NCI-H345 (cell line): ENCODE results near the gene OR10V1.

ENCODE experiments used
- DNase-seq: peaks from one replicate; lab custom pipeline; 2025; lab: John Stamatoyannopoulos, UW

OR10V1 gene, protein sequence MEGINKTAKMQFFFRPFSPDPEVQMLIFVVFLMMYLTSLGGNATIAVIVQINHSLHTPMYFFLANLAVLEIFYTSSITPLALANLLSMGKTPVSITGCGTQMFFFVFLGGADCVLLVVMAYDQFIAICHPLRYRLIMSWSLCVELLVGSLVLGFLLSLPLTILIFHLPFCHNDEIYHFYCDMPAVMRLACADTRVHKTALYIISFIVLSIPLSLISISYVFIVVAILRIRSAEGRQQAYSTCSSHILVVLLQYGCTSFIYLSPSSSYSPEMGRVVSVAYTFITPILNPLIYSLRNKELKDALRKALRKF

DNA sequence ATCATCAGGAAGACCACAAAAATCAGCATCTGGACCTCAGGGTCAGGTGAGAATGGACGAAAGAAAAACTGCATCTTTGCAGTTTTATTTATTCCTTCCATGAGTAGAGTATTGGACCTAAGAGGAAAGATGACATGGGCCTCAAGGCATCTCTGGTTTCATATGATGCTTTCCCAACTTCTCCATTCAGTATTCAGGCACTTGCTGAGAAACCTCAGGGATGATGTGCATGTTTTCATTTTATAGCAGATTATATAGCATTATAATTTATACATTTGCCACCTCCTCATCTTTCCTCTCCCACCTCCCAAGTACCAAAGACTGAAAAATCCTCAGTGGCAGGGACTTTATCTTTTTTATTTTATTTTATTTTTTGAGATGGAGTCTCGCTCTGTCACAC is at the start of gene OR10V1:
Gene OR10V1, minus strand, starts transcription at position 101 of the 400 bp plus-strand sequence. Its CDS starts 0 bp downstream, at position 101.
- no peak for DNase-seq

DNA sequence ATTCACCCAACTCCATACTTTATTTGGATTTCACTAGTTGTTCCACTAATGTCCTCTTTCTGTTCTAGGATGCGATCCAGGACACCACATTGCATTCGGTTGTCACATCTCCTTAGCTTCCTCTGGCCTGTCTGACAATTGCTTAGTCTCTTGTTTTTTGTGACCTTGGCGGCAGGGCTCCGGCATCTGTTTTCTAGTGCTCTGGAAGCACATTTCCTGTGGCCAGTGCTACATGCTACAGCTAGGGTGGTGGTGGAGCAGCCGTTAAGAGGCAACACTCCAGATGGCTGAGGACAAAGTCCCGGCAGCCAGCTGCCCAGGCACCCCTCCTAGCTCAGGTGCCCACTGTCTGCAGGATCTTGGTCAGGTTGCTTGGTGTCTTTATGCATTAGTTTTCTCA is 48.3 kb upstream of the OR10V1 start:
- no peak for DNase-seq

DNA sequence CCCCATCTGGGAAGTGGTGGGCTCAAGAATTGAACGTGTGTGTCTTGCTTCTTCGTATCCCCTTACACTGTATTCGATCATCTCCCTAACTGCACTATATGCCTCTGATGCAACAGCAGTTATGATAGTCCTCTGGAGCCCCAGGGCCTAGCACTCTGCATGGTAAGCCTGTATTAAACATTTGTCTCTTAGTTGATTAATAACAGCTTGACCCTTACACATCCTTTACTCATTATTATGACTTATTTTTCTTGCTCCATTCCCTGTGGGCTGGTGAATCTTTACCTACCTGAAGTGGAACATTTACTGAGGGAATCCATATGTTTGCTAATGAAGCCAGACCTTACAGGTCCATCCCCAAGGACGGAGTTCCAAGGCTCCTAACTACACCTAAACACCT is 47.1 kb upstream of the OR10V1 start:
- DNase-seq = no peak

DNA sequence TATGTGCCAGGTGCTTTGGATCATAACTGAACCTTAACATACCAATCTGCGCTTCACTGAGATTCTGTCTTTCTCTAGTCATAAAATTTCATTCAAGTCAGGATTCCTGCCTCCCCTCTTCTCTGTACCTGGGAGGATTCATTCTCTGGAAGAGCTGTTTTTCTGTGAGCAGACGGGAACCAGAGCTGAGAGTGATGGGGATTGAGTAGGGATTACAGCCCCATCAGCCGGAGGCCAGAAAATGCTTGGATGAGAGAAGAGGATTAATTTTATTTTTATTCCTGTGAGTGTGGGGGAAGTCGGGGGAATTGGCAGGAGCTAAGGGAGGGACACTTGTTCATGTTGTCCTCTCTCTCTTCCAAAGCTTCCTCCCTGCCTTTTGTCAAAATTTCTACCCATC is 46.3 kb upstream of the OR10V1 start:
- no peak for DNase-seq

DNA sequence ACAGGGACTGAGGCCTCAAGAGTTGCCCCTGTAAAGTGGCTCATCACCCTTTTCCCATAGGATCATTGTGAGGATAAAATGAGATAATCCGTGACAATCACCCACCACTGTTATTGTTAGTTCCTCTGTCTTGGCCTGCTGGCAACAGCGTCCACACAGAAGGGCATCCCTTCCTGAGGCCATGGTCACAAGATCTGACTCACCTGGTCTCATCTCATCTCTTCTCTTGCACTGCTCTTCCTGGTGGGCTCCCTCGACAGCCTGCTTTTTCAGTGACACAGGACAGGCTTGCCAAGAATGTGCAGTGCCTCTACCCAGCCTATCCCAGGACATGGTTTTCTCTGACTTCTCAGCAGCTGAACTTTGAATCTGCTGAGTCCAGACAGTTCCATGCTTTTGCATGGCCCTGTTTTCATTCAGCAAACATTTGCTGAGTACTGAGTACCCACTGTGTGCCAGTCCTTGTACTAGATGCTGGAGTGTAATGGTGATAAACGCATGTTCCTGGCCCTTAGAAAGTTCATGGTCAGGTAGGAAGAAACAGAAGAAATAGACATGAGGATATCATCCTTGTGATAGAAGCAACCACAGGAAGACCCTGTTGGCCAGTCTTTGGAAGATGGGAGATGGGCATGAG is 44.9 kb upstream of the OR10V1 start:
- no peak for DNase-seq

DNA sequence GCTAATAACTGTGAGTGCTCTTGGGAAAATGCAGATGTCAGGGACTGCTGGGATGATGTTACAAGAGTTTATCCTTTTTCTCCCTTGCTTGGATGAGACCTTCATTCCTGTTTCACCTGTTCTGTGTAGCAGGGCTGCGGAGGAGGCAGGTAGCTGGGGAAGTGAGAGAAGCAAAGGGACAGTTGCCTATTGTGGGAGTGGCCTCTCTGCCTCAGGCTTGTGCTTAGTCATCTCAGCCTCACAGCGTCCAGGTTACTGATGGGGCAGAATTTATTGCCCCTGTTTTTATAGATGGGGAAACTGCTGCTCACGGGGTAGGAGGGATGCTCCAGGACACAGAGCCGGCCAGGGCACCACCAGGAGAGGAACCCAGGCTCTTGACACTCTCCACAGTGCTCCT is 43.2 kb upstream of the OR10V1 start:
- DNase-seq = no peak

DNA sequence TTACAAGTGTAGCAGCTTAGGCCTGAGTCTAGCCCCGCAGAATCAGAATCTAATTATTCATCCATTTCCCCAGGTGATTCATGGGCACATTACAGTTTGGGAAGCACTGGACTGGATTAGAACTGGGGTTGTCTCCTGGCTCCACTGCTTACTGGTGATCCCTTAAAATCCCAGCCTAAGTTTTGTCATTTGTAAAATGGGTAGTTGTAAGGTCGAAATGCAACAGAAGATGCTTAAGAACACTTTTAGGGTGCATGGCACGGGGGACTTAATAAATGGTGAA is 42.9 kb upstream of the OR10V1 start:
- DNase-seq = no peak

DNA sequence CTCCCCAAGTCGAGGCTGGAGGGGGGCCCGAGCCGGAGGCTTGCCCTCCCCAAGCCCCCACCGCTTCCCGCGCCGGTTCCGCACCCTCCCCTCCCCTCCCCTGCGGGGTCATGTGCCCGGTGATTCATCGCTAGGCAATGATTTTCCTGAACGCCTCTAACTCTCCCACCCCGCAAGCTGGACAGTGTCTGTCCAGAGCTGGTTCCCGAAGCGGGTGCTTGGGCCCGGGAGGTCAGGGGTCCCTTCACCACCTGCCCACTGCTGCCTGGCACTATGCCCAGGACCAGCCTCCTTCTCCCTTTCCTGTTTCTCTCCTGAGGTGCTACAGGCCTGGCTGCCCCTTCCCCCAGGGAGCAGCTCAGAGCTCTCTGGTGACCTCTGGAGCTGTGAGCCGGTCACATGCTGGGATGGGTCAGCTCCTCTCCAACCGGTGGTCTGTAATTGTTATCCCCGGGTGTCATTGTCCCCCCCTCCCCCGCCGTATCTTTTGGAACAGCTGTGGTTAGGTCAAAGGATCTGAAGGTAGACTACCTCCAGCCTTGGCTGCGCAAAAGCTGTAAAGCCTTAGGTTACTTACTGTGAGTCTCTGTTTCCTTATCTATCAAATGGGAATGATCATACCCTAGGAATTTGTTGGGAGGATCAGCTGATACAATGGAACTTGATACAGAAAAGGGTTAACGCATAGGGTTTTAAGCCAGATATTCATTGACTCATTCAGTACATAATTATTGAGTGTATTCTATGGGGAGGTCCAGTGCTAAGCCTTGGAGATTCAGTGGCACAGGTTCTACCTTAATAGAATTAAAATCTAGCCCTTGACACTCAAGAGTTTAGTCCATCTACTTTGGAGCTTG is 42.3 kb upstream of the OR10V1 start:
- DNase-seq = peak; percentile 72

DNA sequence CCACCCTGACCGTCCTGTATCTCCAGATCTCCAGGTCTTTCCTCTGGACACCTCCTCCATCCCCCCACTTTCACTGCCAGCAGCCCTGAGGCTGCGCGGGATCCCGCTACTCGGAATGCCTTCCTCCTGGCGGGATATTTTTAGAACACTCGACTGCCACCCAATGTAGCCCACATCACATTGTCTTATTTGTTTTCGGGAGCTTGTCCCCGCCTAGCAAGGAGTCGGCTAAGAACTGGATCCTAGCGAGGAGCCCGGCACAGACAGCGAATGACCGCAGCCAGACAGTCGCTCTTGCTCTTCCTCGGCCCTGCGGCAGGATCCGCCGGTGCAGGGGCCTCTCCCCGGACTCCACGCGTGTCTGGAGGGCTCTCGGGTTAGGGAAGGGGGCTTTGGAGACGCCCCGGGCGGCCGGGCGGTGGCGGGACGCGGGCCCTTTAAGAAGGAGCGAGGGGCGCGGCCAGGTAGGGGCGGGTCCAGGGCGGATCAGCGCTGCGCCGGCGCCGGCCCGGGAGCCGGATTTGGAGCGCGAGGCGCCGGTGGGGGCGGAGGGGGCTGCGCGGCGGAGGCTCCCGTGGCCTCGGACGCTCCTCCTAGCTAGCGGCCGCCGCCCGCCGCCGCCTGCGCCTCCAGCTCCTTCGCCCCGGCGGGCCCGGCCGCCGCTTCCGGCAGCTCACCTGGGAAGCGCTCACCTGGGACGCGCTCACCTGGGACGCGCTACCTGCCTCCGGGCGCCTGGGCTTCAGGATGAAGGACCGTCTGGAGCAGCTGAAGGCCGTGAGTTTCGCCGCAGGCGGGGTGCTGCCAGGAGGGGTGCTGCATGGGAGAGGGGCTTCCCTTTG is 41.4 kb upstream of the OR10V1 start, which contains the start of gene STX3:
Gene STX3, plus strand, starts transcription at position 518 of the 842 bp plus-strand sequence. Its CDS starts 230 bp downstream, at position 748.
- DNase-seq = peak; percentile 78

DNA sequence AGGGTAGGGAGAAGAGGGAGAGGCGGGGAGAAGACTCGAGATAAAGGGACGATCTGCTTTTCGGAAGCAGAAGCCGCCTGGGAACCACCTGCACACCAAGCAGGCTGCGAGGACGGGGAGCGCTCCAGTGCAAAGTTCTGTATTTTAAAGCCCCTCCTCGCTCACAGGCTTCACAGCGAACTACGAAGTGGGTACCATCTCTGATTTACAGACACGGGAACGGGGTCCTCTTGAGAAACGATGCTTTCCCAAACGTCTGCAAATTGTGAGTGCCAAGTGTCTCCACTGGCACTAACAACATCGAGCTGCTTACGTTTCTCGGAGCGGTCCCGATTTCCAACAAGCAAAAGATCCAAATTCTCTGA is 40.8 kb upstream of the OR10V1 start:
- peak; percentile 63 for DNase-seq

DNA sequence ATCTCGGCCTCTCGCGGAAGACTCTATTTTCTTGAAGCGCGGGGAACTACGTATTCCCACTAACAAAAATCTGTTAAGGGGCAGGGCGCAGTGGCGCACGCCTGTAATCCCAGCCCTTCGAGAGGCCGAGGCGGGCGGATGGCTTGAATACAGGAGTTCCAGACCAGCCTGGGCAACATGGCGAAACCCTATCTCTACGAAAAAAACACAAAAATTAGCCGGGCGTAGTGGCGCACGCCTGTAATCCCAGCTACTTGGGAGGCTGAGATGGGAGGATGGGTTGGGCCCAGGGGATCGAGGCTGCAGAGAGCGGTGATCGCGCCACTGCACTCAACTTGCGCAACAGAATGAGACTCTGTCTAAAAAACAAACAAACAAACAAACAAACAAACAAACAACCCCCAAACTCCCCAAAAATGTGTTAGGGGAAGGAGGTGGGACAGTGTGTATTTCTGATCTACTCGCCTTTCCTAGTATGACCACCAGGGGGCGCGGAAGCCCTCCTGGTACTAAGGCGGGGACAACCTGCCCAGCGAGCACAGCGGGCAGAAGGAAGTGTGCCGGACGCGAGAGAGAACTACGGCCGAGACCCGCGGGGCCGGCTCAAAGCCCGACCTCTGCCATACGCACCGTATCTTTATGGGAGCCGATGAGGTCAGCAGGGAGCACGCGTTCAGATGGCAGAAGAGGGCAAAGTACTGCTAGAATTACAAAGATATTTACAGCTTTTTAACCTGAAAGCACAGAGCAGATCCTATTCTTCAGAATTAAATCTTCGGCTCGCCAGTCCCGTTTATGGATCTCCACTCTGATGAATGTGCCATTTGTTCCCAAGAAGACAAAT is 40.2 kb upstream of the OR10V1 start:
- DNase-seq = peak; percentile 87

DNA sequence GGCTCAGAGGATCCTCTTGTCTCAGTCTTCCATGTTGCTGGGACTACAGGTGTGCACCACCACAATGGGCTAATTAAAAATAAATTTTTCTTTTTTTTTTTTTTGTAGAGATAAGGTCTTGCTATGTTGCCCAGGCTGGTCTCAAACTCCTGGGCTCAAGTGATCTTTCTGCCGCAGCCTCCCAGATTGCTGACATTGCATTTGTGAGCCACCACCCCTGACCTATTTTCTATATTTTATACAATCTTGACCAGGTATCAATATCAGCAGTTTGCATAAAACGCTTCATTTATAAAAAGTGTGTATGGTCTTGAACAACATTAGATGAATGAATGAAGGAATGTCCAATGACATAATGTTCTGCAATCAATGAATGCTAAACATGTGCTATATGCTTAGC is 32.5 kb upstream of the OR10V1 start:
- no peak for DNase-seq

DNA sequence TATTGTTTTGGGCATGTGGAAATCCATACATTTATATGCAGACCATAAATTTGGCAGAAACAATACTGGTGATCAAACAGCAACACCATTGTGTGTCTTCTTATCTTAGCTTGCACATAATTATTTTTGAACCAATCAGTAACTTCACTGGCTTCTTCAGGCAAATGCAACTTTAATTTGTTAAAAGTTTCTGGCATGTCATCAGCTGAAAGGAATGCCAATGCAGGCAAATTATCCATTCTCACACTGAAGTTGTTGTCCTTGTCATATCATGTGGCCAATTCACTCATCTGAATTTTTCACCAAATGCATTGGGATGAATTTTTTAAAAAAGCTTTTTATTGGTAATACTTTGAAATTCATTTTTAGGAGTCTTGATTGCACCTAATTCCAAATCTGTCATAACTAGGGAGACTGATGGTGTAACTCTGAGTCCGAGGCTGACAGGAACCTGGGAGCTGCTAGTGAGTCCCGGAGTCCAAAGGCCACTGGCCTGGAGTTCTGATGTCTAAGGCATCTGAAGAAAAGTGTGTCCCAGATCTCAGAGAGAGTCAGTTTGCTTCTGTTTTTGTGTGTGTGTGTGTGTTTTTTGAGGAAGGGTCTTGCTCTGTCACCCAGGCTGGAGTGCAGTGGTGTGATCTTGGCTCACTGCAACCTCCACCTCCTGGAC is 17.4 kb upstream of the OR10V1 start:
- no peak for DNase-seq

DNA sequence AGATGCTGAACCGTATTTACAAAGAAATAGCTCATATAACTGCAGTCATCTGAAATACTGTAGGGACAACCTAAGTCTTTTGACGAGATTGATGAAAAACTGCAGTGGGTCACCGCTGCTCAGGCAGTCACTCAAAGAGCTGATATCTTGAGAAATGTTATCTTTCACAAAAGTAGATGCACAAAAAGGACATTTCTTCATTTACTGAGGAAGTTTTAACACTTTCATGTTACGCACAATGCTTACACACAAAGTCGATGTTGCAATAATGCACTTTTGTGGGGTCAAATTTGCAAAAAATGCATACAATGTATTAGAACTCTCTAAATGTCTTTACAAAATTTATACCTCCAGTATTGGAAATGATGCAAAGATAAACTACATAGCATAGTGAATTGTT is 16.2 kb upstream of the OR10V1 start:
- DNase-seq = no peak

DNA sequence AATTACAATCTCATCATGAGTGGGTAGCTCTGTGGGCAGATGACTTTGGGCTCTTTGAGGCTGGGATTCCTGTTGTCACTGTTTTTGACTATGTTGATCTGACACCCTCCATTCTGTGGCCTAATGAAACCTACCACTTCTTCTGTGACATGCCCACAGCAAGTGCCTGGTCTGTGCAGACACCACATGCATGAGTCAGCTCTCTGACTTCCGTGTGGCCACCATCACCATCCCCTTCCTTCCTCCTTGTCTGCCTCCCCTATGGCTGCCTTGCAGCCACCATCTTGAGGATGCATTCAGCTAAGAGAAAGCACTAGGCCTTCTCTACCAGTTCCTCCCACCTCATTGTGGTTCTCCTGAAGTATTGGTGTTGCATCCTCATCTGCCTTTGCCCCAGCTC is 15.3 kb upstream of the OR10V1 start:
- no peak for DNase-seq

DNA sequence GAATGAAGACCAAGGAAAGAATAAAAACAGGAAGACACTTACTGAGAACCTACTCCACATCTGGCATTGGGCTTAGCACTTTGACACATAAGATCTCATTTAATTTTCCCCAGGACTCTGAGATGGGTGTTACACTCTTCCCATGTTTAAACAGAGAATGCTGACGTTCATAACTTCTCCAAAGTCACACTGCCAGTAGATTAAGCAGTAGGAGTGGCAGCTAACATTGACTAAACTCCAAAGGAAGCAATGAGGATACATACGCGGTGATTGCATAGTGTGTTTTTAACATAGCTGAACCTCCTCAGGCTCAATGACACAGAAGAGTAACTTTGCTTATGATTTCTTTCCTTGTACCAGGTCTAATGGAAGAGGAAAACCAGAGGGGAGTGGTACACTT is 14.5 kb upstream of the OR10V1 start:
- no peak for DNase-seq

DNA sequence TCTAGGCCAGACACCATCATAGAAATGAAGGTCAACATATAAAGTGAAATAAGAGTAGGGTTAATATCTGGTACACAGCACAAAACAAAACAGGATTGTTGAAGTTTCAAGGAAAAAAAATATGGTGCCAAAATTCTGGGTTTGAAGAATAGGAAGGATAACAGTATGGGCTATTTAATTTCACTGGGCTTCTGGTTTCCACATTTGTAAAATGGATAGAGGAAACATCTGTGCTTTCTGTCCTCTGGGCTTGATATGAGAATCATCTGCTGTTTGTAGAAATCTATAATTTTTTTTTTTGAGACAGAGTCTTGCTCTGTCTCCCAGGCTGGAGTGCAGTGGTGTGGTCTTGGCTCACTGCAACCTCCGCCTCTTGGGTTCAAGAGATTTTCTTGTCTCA is 13.8 kb upstream of the OR10V1 start:
- DNase-seq = no peak

DNA sequence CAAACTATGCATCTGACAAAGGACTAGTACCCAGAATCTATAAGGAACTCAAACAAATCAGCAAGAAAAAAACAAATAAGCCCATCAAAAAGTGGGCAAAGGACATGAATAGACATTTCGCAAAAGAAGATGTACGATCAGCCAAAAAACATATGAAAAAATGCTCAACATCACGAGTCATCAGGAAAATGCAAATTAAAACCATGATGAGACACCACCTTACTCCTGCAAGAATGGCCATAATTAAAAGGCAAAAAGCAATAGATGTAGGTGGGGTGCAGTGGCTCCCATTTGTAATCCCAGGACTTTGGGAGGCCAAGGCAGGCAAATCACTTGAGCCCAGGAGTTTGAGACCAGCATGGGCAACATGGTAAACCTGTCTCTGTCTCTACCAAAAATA is 10.4 kb upstream of the OR10V1 start:
- DNase-seq = no peak

DNA sequence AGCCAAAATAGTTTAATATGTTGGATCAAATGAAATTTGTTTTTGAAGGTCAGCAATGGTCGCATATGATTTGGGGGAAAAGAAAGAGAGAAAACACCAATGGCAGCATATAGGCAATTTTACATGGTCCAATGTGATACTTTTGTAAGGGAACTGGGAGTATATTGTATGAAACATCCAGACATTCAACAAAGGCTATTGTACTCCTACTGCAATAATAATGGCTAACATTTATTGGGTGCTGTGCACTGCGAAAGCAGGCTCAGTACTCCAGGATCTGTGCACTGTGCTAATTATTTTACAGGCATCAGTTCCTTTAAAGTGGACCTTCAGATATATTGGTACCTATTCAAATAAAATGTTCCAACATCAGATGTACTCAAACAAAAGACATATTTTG is 5.9 kb upstream of the OR10V1 start:
- DNase-seq = no peak

DNA sequence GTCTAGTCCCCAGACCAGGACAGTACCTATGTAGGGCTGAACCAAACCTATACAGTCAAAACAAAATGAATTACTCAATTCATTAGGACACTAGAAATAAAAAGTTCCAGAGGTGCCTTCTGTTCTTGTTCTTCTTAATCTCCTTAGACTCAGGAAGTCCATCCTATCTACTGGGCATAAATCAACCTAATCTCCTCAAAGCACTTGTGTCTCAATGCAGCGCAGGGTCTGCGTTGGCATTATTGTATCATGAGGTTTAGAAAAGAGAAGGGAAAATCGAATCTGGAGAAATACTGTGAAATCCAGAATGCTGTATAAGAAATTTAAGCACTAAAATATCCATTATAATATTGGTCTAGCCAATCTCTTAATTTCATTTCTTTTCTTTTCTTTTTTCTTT is 2.4 kb upstream of the OR10V1 start:
- DNase-seq = no peak
